SK-N-SH (cell line): ENCODE data around the gene NCAPH2.

Source experiments
- CHD2 ChIP-seq: fragments of 150-350 bp; IDR thresholded peaks from 2 replicates; pipeline ENCODE4 v1.6.1; 2018; ENCODE audit warnings: low read length; ENCODE audit not compliant: partially characterized antibody
- CTCF ChIP-seq: fragments of 200-600 bp; sonication (generic); IDR thresholded peaks from 2 replicates; pipeline ENCODE4 v1.6.1; 2017; ENCODE audit warnings: antibody characterized with exemption, mild to moderate bottlenecking, moderate library complexity
- JUND ChIP-seq: IDR thresholded peaks from 2 replicates; pipeline ENCODE4 v1.4.0; 2012
- RAD21 ChIP-seq: IDR thresholded peaks from 2 replicates; pipeline ENCODE4 v1.6.1; 2012; ENCODE audit warnings: mild to moderate bottlenecking, low read length
- REST ChIP-seq: IDR thresholded peaks from 2 replicates; pipeline ENCODE4 v1.6.1; 2012; ENCODE audit warnings: mild to moderate bottlenecking, low read depth, low read length, moderate library complexity
- RFX5 ChIP-seq: IDR thresholded peaks from 2 replicates; pipeline ENCODE4 v1.6.1; 2012; ENCODE audit warnings: mild to moderate bottlenecking, improper control_type of control experiment, low read length

GRCh38 chr22:50520826-50521453, 12.9 kb downstream of the NCAPH2 start:
- no peak for TF ChIP-seq CTCF
- TF ChIP-seq JUND: no peak
- TF ChIP-seq RAD21: no peak
- TF ChIP-seq RFX5: no peak
- no peak for TF ChIP-seq CHD2
- TF ChIP-seq REST: no peak
